GM18499 (cell line): Measurements from ENCODE around the gene TMPRSS6.

Experiments
- ATAC-seq: cut with Tn5 transposase; IDR thresholded peaks from one replicate; pipeline ENCODE4 v1.9.1; 2021; ENCODE audit warnings: moderate number of reproducible peaks; ENCODE audit not compliant: insufficient read depth, unreplicated experiment

The TMPRSS6 gene

DNA sequence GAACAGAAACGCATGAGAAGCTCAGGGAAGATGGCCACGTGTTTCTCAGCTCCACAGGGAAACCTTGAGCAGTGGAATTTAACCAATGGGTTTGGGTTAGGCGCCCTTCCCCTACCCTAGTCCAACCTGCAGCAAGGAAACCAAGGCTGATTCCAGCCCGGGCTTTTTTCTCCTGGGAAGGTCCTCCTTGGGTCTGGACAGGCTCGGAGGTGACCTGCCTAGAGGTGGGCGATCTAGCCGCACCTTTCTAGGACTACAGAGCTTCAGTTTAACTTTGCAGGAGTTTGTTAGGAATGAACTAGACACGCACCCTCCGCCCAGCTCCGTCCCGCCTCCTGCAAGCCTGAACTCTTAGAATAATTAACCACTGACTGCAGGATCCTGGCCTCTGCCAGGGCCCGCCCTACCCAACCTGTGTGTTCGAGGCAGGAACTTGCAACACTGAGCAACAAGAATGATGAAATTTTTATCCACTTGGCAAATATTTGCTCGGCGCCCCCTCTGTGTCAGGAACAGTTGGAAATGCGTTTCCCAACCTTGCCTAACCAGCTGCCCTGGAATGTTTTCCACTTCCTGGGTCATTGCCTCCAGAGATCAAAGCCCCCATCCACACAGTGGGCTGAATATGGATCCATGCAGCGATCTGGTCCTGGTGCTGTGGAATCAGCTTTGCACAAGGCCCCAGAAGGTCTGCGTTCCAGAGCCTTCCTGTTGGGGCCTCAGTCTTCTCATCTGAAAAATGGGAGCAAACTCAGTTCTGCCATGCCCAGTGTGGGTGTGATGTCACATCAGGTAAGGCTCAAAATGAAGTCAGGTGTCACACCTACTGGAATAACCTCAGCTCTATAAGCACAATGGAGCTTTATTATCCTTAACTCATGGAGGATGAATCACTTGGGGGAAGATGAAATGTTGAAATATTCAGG, 76.7 kb downstream of the TMPRSS6 start:
- ATAC-seq: no peak

GRCh38 chr22:37032134-37032534, 77.4 kb downstream of the TMPRSS6 start:
- no peak for ATAC-seq

DNA sequence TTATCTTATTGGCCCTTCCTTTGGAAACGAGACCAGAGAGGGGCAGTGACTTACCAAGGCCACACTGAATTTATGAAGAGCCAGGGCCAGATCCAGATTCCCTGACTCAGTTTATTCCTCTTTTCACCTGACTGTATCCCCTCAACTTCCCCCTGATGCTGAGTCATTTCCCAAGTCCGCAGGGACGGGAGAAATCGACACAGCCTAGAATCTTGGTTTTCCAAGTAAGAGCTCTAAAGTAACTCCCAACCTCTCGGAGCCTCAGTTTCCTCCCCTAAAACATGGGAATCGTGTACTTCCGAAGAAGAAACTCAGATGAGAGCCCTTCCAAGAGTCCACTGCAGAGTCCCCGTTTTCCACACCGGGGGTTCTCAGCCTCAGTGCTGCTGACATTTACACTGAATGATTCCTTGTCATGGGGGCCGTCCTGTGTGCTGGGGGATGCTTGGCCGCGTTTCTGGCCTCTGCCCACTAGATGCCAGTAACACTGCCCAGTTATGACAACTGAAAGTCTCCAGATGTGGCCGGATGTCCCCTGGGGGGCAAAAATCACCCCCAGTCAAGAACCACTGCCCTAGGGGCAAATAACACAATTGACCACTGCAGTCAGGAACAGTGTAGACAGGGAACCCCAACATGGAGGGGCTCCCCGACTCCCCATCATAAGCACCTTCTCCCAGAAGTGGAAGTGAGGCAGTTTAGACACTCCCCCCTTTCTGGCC, 78.8 kb downstream of the TMPRSS6 start:
- ATAC-seq: no peak

GRCh38 chr22:37028692-37029674, 80.5 kb downstream of the TMPRSS6 start:
- ATAC-seq: no peak

GRCh38 chr22:37027556-37027955, 82.0 kb downstream of the TMPRSS6 start:
- ATAC-seq: no peak

GRCh38 chr22:37026325-37026724, 83.2 kb downstream of the TMPRSS6 start:
- ATAC-seq: no peak

DNA sequence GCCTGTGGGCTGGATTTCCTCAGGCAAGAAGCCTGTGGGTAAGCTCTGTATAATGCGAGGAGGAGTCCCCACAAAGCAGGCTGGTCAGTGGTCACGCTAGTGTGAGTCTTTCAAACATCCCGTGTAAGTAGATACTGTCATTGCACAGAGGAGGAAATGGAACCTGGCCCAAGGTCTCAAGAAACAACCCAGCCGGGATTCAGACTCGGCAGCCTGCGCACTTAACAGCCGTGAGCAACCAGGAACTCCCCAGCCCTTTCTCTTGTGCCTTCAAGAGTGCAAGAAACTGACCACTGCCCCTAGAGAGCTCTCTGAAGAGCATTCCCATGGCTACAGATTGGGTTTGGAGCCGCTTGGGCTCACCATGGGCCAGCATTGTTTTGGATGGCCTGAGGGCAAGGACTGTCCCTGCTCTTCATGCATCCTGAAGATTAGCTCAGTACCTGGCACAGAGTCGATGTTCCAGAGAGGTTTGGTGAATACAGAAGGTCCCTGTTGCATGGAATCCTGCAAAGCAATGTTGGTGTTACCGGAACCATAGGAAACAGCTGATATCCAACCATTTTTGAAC, 83.9 kb downstream of the TMPRSS6 start:
- ATAC-seq: no peak

DNA sequence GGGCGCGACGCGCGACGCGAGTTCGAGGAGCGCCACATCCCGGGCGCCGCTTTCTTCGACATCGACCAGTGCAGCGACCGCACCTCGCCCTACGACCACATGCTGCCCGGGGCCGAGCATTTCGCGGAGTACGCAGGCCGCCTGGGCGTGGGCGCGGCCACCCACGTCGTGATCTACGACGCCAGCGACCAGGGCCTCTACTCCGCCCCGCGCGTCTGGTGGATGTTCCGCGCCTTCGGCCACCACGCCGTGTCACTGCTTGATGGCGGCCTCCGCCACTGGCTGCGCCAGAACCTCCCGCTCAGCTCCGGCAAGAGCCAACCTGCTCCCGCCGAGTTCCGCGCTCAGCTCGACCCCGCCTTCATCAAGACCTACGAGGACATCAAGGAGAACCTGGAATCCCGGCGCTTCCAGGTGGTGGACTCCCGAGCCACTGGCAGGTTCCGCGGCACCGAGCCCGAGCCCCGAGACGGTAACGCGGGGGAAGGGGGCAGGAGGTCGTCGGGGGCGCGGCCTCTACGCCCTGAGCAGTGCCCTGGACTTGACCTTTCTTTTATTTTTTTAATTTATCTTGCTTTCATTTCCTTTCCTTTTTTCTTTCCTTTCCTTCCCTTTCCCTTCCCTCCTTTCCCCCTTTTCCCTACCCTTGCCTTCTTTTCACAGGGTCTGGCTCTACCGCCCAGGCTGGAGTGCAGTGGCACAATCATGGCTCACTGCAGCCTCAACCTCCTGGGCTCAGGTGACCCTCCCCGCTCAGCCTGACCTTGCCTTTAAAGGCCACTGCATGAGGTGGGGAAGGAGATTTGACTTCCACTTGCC, 85.0 kb downstream of the TMPRSS6 start:
- no peak for ATAC-seq

DNA sequence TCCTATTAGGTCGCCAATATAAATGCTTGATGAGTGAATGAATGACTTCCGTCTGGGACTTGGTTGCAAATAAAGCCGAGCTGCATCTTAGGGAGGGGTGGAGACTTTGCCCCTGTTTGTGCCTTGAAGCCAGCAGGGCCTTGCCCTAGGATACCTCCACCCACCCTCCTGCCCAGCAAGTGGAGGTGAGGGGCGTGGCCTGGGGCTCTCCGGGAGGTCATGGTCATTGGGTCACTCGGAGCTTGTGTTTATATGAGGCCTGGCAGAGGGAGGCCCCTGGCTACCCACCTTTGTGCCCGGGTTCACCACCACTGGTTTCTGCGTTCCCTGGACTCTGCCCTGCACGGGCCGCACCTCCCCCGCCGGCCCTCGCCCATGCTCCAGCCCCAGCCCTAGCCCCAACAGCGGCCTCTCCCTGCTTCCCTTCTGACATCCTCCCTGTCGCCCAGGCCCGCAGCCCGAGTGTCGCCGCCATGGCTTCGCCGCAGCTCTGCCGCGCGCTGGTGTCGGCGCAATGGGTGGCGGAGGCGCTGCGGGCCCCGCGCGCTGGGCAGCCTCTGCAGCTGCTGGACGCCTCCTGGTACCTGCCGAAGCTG, 85.7 kb downstream of the TMPRSS6 start:
- no peak for ATAC-seq

GRCh38 chr22:37022483-37023337, 86.8 kb downstream of the TMPRSS6 start:
- ATAC-seq: no peak

DNA sequence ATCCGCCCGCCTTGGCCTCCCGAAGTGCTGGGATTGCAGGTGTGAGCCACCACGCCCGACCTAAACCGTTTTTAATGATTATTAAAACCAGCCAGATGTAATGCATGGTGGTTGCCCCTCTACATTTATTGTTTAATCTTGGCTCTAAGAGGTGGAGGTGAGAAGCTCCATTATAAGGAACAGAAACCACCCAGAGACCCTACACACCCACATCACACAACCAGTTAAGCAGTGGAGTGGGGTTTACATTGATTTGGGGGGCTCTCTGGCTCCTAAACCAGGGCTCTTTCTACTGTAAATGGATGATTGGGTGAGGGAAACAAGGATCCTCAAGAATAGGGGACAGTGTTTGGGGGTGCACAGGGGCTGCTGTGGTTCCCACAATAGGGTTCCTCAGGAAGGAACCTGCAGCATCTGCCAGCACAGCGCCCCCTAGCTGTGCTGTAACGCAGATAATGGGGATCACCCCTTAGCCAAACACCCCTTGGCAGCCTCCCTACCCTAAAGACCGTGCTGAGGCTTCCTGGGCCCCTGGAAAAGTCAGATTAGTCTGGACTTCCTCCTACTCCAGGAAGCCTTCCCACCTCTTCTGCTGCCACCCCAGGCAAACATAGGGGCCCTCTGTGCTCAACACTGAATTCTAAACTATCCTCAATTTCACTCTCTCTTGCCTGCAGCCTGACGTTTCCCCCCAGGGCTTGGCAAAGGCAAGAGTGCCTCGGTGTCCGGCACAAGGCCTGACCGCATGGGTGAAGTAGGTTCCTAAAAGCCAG, 87.6 kb downstream of the TMPRSS6 start:
- ATAC-seq: no peak

DNA sequence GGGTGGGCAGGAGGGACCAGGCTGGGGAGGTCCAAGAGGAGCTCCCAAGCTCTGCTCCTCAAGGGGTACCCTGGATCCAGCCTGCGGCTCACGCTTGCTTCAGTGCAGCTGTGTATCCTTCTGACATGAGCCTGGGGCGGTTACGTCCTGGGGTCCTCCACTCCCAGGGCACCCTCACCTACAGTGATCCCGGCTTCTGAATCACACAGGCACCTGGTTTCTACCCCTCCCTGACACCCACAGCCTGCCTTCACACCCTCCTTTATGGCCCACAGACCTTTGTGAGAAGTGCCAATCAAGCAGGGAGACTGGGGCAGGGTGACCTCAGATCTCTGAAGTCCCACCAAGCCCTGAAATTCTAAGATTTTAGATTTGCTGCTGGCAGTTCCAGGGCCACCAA, 88.5 kb downstream of the TMPRSS6 start:
- ATAC-seq: no peak

DNA sequence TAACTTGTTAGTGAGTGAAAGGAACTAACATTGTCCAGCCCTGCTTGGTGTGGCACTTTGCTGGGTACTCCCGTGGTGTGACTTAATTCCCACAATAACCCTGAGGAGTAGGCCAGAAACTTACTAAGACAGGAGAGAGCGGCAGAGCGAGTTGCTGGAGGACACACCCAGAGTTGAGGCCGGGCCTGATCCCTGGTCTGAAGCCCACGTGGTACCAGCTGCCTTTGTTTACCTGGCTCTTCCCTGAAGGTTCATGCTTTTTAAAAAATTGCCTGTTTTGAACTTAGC, 89.4 kb downstream of the TMPRSS6 start:
- no peak for ATAC-seq

GRCh38 chr22:37019309-37020191, 90.0 kb downstream of the TMPRSS6 start, which contains the start of the genes MPST and TST:
Gene MPST, plus strand, starts transcription at chr22:37019742. Its CDS starts 95 bp downstream, at chr22:37019837.
Gene TST, minus strand, starts transcription at chr22:37019447. Its CDS starts 715 bp downstream, at chr22:37018732.
- ATAC-seq: no peak

DNA sequence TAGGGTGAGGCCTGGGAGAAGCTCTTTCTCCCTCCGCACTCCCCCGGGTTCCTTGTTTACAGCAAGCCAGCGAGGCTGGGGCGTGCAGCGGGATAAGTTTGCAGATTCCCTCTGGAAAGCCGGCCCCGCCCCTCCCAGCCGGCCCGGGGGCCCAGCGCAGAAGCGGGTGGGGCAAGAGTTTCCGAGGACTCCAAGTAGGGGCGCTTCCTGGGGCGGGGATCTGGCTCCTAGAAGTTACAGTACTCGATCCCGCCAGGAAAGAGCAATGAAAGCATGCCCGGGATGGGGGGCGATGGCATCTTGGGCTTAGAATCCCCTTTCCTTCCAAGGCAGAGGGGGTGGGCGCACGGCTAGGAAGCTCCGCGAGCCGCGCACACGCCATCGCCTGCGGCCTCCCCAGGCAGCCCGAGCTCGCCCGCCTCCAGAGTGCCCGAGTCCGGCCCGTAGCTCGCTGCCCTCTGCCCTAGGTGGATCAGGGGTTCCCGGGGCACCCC, 90.7 kb downstream of the TMPRSS6 start:
- ATAC-seq: no peak
